Lower lobe of right lung (tissue), 2 donors: ENCODE measurements around the gene WDR7. TPM values are rescaled to one million over a fixed set of nuclear protein-coding genes. Genes with fewer than 3 reads are reported as not detected.

Experiments
- ATAC-seq, 2 donors: fragments of 200-7000 bp; cut with Tn5 transposase; one replicate each; pipeline ENCODE4 v1.9.1; 2020 to 2022; ENCODE audit warnings: mild to moderate bottlenecking in 2 of 2, moderate library complexity in 2 of 2
- DNase-seq: peaks from one replicate; pipeline ENCODE4 v3.0.0-alpha.2; 2020
- H3K27ac ChIP-seq: fragments of 200-600 bp; one replicate; pipeline ENCODE4 v1.8.0; 2022
- H3K27me3 ChIP-seq: fragments of 200-600 bp; one replicate; pipeline ENCODE4 v1.8.0; 2022; ENCODE audit warnings: low read depth
- H3K36me3 ChIP-seq: fragments of 200-600 bp; one replicate; pipeline ENCODE4 v1.8.0; 2022; ENCODE audit warnings: mild to moderate bottlenecking
- H3K4me1 ChIP-seq: fragments of 200-600 bp; one replicate; pipeline ENCODE4 v1.8.0; 2022
- H3K4me3 ChIP-seq: fragments of 200-600 bp; one replicate; pipeline ENCODE4 v1.8.0; 2022; ENCODE audit warnings: mild to moderate bottlenecking
- H3K9me3 ChIP-seq: fragments of 200-600 bp; one replicate; pipeline ENCODE4 v1.8.0; 2022
- CTCF ChIP-seq: fragments of 200-600 bp; IDR thresholded peaks from one replicate; pipeline ENCODE4 v1.8.0; 2022; ENCODE audit warnings: antibody characterized with exemption, mild to moderate bottlenecking
- intact Hi-C: fragments of 100-400 bp; cut with DNase I; formaldehyde crosslinking; loops from one replicate; pipeline ENCODE4 v1.11.0; 2022
- total RNA-seq: library from RNA; stranded (reverse); fragmentation: NEBNext Ultra II Directional; extraction: Animal tissue kit (Norgen Biotek cat#: 25700); gene quantifications from one replicate; pipeline ENCODE4 v1.2.1, GENCODE V29; 2021
- donor health status: DM: no; HTN: yes; CAD: no; lungs with severe emphysema.

Gene WDR7
- total RNA-seq, 1 donor from 2014 or later = 29.1 TPM

- Histone ChIP-seq H3K36me3 (no peaks in the 10 kb centered on the region), H3K4me3 (no peak overlapping the region), H3K4me1 (no peaks in the 10 kb centered on the region), H3K27me3 (no peaks in the 10 kb centered on the region), H3K9me3 (no peaks in the 10 kb centered on the region), H3K27ac (no peak overlapping the region)
- intact Hi-C loops = no loop called here
- ATAC-seq = no peak
- no peak for DNase-seq
- no peak for TF ChIP-seq CTCF
Measured at GRCh38 chr18:56977309-56977708, 326.1 kb downstream of the WDR7 start.

GRCh38 chr18:56977771-56978170, 326.6 kb downstream of the WDR7 start:
- TF ChIP-seq CTCF = no peak
- Histone ChIP-seq H3K36me3 (no peaks in the 10 kb centered on the region), H3K4me3 (no peak overlapping the region), H3K27ac (no peak overlapping the region), H3K4me1 (no peaks in the 10 kb centered on the region), H3K27me3 (no peaks in the 10 kb centered on the region), H3K9me3 (no peaks in the 10 kb centered on the region)
- intact Hi-C loops = no loop called here
- ATAC-seq (no peak), DNase-seq (no peak)

GRCh38 chr18:56980151-56980550, 329.0 kb downstream of the WDR7 start:
- no peak for DNase-seq
- H3K4me3 ChIP-seq = no peak overlapping the region
- no peaks in the 10 kb centered on the region for H3K9me3 ChIP-seq
- no peaks in the 10 kb centered on the region for H3K36me3 ChIP-seq
- no peaks in the 10 kb centered on the region for H3K27me3 ChIP-seq
- no peaks in the 10 kb centered on the region for H3K4me1 ChIP-seq
- TF ChIP-seq CTCF = no peak
- intact Hi-C loops = no loop called here
- no peak for ATAC-seq
- H3K27ac ChIP-seq = no peak overlapping the region

DNA sequence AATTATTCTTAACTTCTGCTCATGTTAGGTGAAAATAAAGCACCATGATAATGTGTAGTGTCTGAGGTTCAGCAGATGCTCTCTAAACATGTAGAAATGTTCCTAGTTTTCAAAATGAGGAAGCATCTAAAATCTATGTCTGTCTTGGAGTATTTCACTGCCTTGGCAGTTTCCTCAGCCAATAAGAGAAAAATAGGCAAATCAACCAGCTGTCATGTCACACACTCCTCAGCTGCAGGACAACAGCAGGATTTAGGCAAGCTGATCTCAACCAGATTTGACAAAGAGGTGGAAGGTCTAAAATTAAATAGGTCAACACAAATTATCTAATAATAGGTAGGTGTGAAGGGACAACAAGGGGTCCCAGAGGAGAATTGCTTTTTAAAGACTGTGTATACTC, 331.6 kb downstream of the WDR7 start:
- H3K27ac ChIP-seq = no peak overlapping the region
- intact Hi-C loops = no loop called here
- no peak for TF ChIP-seq CTCF
- DNase-seq (no peak), ATAC-seq (no peak)
- H3K36me3 ChIP-seq = no peaks in the 10 kb centered on the region
- H3K9me3 ChIP-seq = no peaks in the 10 kb centered on the region
- H3K4me1 ChIP-seq = no peaks in the 10 kb centered on the region
- H3K27me3 ChIP-seq = no peaks in the 10 kb centered on the region
- H3K4me3 ChIP-seq = no peak overlapping the region

DNA sequence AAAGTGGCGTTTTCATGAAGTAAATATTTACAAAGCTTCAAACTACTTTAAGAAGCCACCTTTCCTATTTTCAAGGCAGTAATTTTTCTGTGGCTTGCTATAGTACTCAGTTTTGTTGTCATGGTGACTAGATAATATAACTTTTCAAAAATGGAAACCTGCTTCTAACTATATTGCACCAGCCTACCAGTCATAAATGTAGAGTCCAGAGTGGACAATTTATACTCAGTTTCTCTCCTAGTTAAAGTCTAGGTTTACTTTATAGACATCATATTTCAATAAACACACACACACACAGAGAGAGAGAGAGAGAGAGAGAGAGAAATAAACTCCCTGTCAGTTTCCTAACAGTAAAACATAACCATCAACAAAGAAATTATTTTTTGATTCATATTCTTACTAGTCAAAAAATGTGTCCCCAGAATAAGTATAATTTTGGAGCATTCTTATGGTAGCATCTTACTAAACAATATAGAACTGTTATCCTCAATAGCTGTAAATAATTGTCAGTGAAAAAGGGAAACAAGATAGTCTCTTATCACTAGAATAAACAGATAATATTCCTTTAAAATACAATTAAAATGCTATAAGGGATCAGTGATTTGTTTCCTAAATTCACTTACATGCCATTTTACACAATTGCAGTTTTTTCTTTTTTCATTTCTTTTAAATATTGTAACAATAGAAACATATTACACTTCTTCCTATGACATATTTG, 332.3 kb downstream of the WDR7 start:
- Histone ChIP-seq H3K27me3 (no peaks in the 10 kb centered on the region), H3K36me3 (no peaks in the 10 kb centered on the region), H3K27ac (no peak overlapping the region), H3K4me3 (no peak overlapping the region), H3K4me1 (no peaks in the 10 kb centered on the region), H3K9me3 (no peaks in the 10 kb centered on the region)
- no peak for TF ChIP-seq CTCF
- ATAC-seq = no peak
- no peak for DNase-seq
- intact Hi-C loops = no loop called here
